COLO668 (cell line): Measurements from ENCODE around the gene EHD4.

Experiments used
- DNase-seq: peaks from one replicate; lab custom pipeline; 2025; ENCODE audit not compliant: unreplicated experiment; lab: John Stamatoyannopoulos, UW

The EHD4 gene

GRCh38 chr15:41972253-41973242 is at the start of gene EHD4:
TSS of gene EHD4 (minus strand) at chr15:41972557. CDS start at chr15:41972494, 63 bp downstream.
- DNase-seq, result peak; percentile 97

- no peak for DNase-seq
These were observed 49.2 kb upstream of the EHD4 start for GRCh38 chr15:42021593-42021992.

GRCh38 chr15:42020713-42021273 is 48.4 kb upstream of the EHD4 start, which contains the start of gene PLA2G4E:
TSS of gene PLA2G4E (minus strand) at chr15:42021042. CDS start at chr15:42021030, 12 bp downstream.
- DNase-seq, result no peak

- no peak for DNase-seq
These were observed 46.2 kb upstream of the EHD4 start for GRCh38 chr15:42018306-42019224.

- no peak for DNase-seq
These were observed 44.6 kb upstream of the EHD4 start for GRCh38 chr15:42016971-42017370.

- no peak for DNase-seq
These were observed 42.0 kb upstream of the EHD4 start for GRCh38 chr15:42014406-42014805.

- no peak for DNase-seq
These were observed 40.6 kb upstream of the EHD4 start for GRCh38 chr15:42012928-42013482.

- DNase-seq, result peak; percentile 78
These were observed 39.9 kb upstream of the EHD4 start for GRCh38 chr15:42012241-42012640.

- no peak for DNase-seq
These were observed 38.7 kb upstream of the EHD4 start for GRCh38 chr15:42011074-42011473.

GRCh38 chr15:42010434-42010833 is 38.1 kb upstream of the EHD4 start:
- DNase-seq, result no peak

- no peak for DNase-seq
These were observed 37.1 kb upstream of the EHD4 start for GRCh38 chr15:42009474-42009873.

GRCh38 chr15:42009022-42009421 is 36.7 kb upstream of the EHD4 start:
- DNase-seq, result no peak

GRCh38 chr15:42007386-42007785 is 35.0 kb upstream of the EHD4 start:
- no peak for DNase-seq

GRCh38 chr15:42002333-42002732 is 30.0 kb upstream of the EHD4 start:
- no peak for DNase-seq

- DNase-seq, result no peak
These were observed 28.9 kb upstream of the EHD4 start for GRCh38 chr15:42001236-42001635.

- DNase-seq, result no peak
These were observed 27.2 kb upstream of the EHD4 start for GRCh38 chr15:41999290-42000285.

- no peak for DNase-seq
These were observed 25.5 kb upstream of the EHD4 start for GRCh38 chr15:41997845-41998244.

- DNase-seq, result no peak
These were observed 24.7 kb upstream of the EHD4 start for GRCh38 chr15:41996921-41997592.

- no peak for DNase-seq
These were observed 24.0 kb upstream of the EHD4 start for GRCh38 chr15:41996376-41996775.
